ENCODE data around the gene MTSS2.

The MTSS2 gene

GRCh38 chr16:70699696-70700095 is 13.8 kb upstream of the MTSS2 start:
- DNase-seq (ENCODE audit: low read depth) = no peak

- no peak for DNase-seq (ENCODE audit: low read depth)
Observed at GRCh38 chr16:70698901-70699300, 13.0 kb upstream of the MTSS2 start.

GRCh38 chr16:70697594-70698170 is 11.8 kb upstream of the MTSS2 start:
- DNase-seq (ENCODE audit: low read depth) = no peak

- DNase-seq (ENCODE audit: low read depth) = no peak
Observed at GRCh38 chr16:70696952-70697593, 11.2 kb upstream of the MTSS2 start.

GRCh38 chr16:70696355-70696754 is 10.5 kb upstream of the MTSS2 start:
- DNase-seq (ENCODE audit: low read depth) = no peak

- DNase-seq (ENCODE audit: low read depth) = no peak
Observed at GRCh38 chr16:70695331-70696070, 9.6 kb upstream of the MTSS2 start.

GRCh38 chr16:70694868-70695218 is 9.0 kb upstream of the MTSS2 start:
- DNase-seq (ENCODE audit: low read depth) = no peak

- DNase-seq (ENCODE audit: low read depth) = peak; percentile 92
Observed at GRCh38 chr16:70694088-70694867, 8.4 kb upstream of the MTSS2 start.

GRCh38 chr16:70692873-70693671 is 7.2 kb upstream of the MTSS2 start:
- no peak for DNase-seq (ENCODE audit: low read depth)

GRCh38 chr16:70692130-70692872 is 6.4 kb upstream of the MTSS2 start:
- DNase-seq (ENCODE audit: low read depth) = no peak

GRCh38 chr16:70691223-70692129 is 5.6 kb upstream of the MTSS2 start:
- no peak for DNase-seq (ENCODE audit: low read depth)

- DNase-seq (ENCODE audit: low read depth) = no peak
Observed at GRCh38 chr16:70689970-70690891, 4.4 kb upstream of the MTSS2 start.

GRCh38 chr16:70689035-70689969 is 3.4 kb upstream of the MTSS2 start:
- no peak for DNase-seq (ENCODE audit: low read depth)

- DNase-seq (ENCODE audit: low read depth) = no peak
Observed at GRCh38 chr16:70688246-70688742, 2.4 kb upstream of the MTSS2 start.

- DNase-seq (ENCODE audit: low read depth) = no peak
Observed at GRCh38 chr16:70687671-70688245, 1.9 kb upstream of the MTSS2 start.

GRCh38 chr16:70687102-70687511 is 1.3 kb upstream of the MTSS2 start:
- no peak for DNase-seq (ENCODE audit: low read depth)

GRCh38 chr16:70686376-70687101 is 686 bp upstream of the MTSS2 start:
- DNase-seq (ENCODE audit: low read depth) = no peak

Data from HS-5 (cell line).